OCI-LY3 (cell line): ENCODE measurements around the gene BANK1.

ENCODE experiments used
- EZH2phosphoT487 ChIP-seq: fragments of 200-600 bp; shearing (Covaris generic); IDR thresholded peaks from 2 replicates; pipeline ENCODE4 v1.6.1; 2018; ENCODE audit warnings: antibody characterized with exemption, mixed run types, low read depth
- TF ChIP-seq, protein P1 (sequence below): fragments of 200-600, 300-600 bp; sonication (generic); IDR thresholded peaks from 2 replicates; pipeline ENCODE4 v1.5.1; 2014; ENCODE audit warnings: antibody characterized with exemption, low read length, low read depth

DNA sequence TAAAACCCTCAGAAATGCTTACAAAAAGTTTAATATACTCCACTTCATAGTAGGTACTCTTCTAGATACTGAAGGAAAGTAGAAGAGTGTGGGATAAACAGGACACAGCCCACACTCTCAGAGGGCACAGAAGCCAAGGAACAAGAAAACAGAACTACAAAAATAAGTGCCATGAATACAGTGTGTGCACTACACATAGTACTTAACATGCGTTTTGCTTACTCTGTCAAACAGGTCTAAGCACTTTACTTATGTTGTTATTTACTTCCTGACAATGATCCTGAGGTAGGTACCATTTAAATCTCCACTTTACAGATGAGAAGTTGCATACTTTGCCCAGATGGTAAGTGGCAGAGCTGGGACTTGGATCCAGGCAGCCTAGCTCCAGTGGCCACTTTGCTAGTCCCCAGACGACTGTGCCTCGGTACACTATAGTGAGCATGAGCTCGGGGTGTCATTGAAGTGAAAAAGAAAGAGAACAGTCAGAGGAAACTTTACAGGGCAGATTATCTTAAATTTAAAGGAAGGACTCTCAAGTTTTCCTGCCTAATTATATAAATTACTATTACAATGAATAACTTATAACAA lies 120.3 kb downstream of the BANK1 start:
- TF ChIP-seq, protein P1, sequence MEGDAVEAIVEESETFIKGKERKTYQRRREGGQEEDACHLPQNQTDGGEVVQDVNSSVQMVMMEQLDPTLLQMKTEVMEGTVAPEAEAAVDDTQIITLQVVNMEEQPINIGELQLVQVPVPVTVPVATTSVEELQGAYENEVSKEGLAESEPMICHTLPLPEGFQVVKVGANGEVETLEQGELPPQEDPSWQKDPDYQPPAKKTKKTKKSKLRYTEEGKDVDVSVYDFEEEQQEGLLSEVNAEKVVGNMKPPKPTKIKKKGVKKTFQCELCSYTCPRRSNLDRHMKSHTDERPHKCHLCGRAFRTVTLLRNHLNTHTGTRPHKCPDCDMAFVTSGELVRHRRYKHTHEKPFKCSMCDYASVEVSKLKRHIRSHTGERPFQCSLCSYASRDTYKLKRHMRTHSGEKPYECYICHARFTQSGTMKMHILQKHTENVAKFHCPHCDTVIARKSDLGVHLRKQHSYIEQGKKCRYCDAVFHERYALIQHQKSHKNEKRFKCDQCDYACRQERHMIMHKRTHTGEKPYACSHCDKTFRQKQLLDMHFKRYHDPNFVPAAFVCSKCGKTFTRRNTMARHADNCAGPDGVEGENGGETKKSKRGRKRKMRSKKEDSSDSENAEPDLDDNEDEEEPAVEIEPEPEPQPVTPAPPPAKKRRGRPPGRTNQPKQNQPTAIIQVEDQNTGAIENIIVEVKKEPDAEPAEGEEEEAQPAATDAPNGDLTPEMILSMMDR, result no peak
- TF ChIP-seq EZH2phosphoT487, result no peak
